Astrocyte of the cerebellum (primary cell): ENCODE data around the gene EMP2.

Experiments
- DNase-seq: peaks from one replicate; pipeline ENCODE4 v3.0.0-alpha.2; 2011; ENCODE audit warnings: low read depth
- H3K4me3 ChIP-seq: 2 replicates; pipeline ENCODE4 v1.5.1; 2011; ENCODE audit warnings: mild to moderate bottlenecking, low read depth, low read length, moderate library complexity
- CTCF ChIP-seq: IDR thresholded peaks from 2 replicates; pipeline ENCODE4 v1.5.1; 2012; ENCODE audit warnings: low read length, low read depth, moderate library complexity, mild to moderate bottlenecking; ENCODE audit errors: missing control alignments
- in situ Hi-C: cut with HindIII; loops from 2 replicates; pipeline ENCODE4 v1.10.0; 2017; ENCODE audit warnings: low sequenced_read_pairs

The EMP2 gene

GRCh38 chr16:10521681-10522274, 58.6 kb downstream of the EMP2 start:
- in situ Hi-C loops, result loop anchor here (25.0 kb wide), 1 partner anchor 209 kb away; no protein-coding TSS in a partner anchor
- no peak overlapping the region for H3K4me3 ChIP-seq
- peak; percentile 88 for TF ChIP-seq CTCF
- DNase-seq, result peak; percentile 54

GRCh38 chr16:10520869-10521578, 59.4 kb downstream of the EMP2 start:
- H3K4me3 ChIP-seq, result no peak overlapping the region
- DNase-seq, result no peak
- in situ Hi-C loops, result loop anchor here (25.0 kb wide), 1 partner anchor 209 kb away; no protein-coding TSS in a partner anchor
- TF ChIP-seq CTCF, result no peak

DNA sequence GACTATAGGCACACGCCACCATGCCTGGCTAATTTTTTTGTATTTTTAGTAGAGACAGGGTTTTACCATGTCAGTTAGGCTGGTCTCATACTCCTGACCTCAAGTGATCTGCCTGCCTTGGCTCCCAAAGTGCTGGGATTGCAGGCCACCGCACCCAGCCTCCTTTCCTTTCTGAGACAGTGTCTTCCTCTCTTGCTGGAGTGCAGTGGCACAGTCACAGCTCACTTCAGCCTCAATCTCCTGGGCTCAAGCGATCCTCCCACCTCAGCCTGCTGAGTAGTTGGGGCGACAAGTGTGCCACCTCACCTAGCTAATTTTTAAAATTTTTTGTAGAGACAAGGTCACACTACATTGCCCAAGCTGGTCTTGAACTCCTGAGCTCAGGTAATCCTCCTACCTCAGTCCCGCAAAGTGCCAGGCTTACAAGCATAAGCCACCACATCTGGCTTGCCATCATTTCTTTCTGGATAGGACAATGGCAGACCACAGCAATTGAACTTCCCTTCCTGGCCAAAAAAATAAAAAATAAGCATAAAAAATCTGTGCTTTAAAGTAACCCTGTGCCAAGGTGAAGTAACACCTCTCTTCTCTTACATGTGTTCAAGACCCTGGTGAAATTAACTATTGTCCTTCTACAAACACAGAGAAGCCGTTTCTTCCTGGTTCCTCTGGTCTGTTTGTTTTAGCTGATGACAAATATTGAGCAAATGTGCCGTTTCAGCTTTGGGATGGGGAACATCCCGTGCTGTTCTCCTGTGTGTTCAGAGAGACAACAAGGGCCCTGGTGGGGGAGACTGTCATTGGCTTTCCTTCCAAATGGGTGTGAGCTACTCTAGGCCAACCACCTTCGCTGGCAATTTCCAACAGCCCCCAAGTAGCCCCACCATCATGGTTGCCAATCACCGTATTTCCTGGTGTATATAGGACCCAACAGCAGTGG, 60.2 kb downstream of the EMP2 start:
- no peak for TF ChIP-seq CTCF
- H3K4me3 ChIP-seq, result no peak overlapping the region
- DNase-seq, result no peak
- in situ Hi-C loops, result loop anchor here (25.0 kb wide), 1 partner anchor 208 kb away; no protein-coding TSS in a partner anchor

GRCh38 chr16:10519297-10519696, 61.1 kb downstream of the EMP2 start:
- in situ Hi-C loops, result loop anchor here (25.0 kb wide), 1 partner anchor 207 kb away; no protein-coding TSS in a partner anchor
- DNase-seq, result no peak
- no peak overlapping the region for H3K4me3 ChIP-seq
- no peak for TF ChIP-seq CTCF

GRCh38 chr16:10518479-10519041, 61.8 kb downstream of the EMP2 start:
- no peak for TF ChIP-seq CTCF
- in situ Hi-C loops, result loop anchor here (25.0 kb wide), 1 partner anchor 206 kb away; no protein-coding TSS in a partner anchor
- DNase-seq, result no peak
- H3K4me3 ChIP-seq, result no peak overlapping the region

- no peak for DNase-seq
- H3K4me3 ChIP-seq, result no peak overlapping the region
- no peak for TF ChIP-seq CTCF
- in situ Hi-C loops, result loop anchor here (25.0 kb wide), 1 partner anchor 206 kb away; no protein-coding TSS in a partner anchor
These were observed 62.5 kb downstream of the EMP2 start for GRCh38 chr16:10517868-10518267.
